CD4-positive, alpha-beta T cell treated with Interleukin-17A for 4 hours (primary cell): ENCODE results near the gene VCAN.

ENCODE experiments used
- DNase-seq: peaks from one replicate; pipeline ENCODE4 v3.0.0-alpha.2; 2020; ENCODE audit warnings: mixed read lengths

The VCAN gene

GRCh38 chr5:83576341-83576740 lies 104.8 kb downstream of the VCAN start:
- no peak for DNase-seq

GRCh38 chr5:83577036-83577636 lies 105.6 kb downstream of the VCAN start:
- DNase-seq: no peak

GRCh38 chr5:83583859-83584258 lies 112.3 kb downstream of the VCAN start:
- DNase-seq: no peak

GRCh38 chr5:83586874-83587776 lies 115.6 kb downstream of the VCAN start:
- no peak for DNase-seq

GRCh38 chr5:83589786-83590185 lies 118.2 kb downstream of the VCAN start:
- no peak for DNase-seq

- DNase-seq: no peak
Measured at GRCh38 chr5:83590966-83591365, 119.4 kb downstream of the VCAN start.

GRCh38 chr5:83595217-83595616 lies 123.7 kb downstream of the VCAN start:
- no peak for DNase-seq

- DNase-seq: no peak
Measured at GRCh38 chr5:83608122-83608521, 136.6 kb downstream of the VCAN start.

- DNase-seq: no peak
Measured at GRCh38 chr5:83614841-83615240, 143.3 kb downstream of the VCAN start.

- DNase-seq: no peak
Measured at GRCh38 chr5:83628360-83628759, 156.8 kb downstream of the VCAN start.
